Measurements from ENCODE around the gene HTRA2. TPM values are rescaled to one million over a fixed set of nuclear protein-coding genes. Genes with fewer than 3 reads are reported as not detected.

Gene HTRA2
- total and polyA plus RNA-seq, 9 of the 15 experiments (the other 6 are each of a cell fraction or from before 2014, with no cell fraction given), result 54.2 to 71.2 (median 65.8) TPM

DNA sequence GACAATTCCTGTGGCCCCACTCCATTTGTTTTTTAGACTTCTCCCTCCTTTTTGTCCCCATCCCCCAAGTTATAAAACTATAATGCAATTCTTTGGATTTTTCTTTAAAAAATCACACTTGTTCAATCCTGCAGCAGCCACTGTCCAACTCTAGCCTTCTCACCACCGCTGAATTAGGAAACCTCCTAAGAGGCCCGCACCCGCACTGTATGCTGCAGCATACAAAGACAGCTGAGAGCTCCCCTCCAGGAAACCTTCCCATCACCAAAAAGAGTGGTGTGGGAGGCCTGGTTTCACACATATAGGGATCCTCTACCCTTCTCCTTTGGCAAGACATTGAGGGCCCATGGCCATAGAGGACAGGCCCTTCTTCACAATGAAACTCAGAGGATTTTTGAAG, 25.1 kb upstream of the HTRA2 start:
- Histone ChIP-seq H3K4me3 (peak overlapping the region; percentile 40; the same call in 1 of the 2 replicates), H3K9ac (ENCODE audit: insufficient read depth in 1 of 2, low read depth in 2 of 2, low read length in 2 of 2) (peak overlapping the region; percentile 38 to 87; a peak in 3 of 4 replicates), H3K4me1 (replicated peaks in 1 of 2; ENCODE audit: control insufficient read depth in 2 of 2, insufficient read depth in 2 of 2, low read length in 2 of 2) (peaks cover 42 to 61% of the 10 kb centered on the region in 2 experiments; a peak in 4 of 5 replicates), H3K27ac (ENCODE audit: extremely low read depth, low read depth, low read length) (peak overlapping the region; percentile 79), H2AFZ (ENCODE audit: low read depth, low read length) (no peak overlapping the region), H3K4me2 (ENCODE audit: insufficient read depth, low read length) (peak overlapping the region; percentile 95), H3K9me1 (ENCODE audit: control insufficient read depth, insufficient read depth, low read length) (no peaks in the 10 kb centered on the region), H3K79me2 (ENCODE audit: control insufficient read depth, insufficient read depth, low read length) (peaks cover 46% of the 10 kb centered on the region), H4K20me1 (replicated peaks; ENCODE audit: control insufficient read depth, insufficient read depth, low read length) (no peaks in the 10 kb centered on the region), H3K27me3 (ENCODE audit: control insufficient read depth in 2 of 2, insufficient read depth in 2 of 2, low read length in 2 of 2) (no peaks in the 10 kb centered on the region), H3K9me3 (replicated peaks; ENCODE audit: control insufficient read depth, insufficient read depth, low read depth, low read length) (no peaks in the 10 kb centered on the region), H3K36me3 (ENCODE audit: control insufficient read depth, insufficient read depth, low read length) (peaks cover 13% of the 10 kb centered on the region; the same call in 2 of the 3 replicates)
- CTCF ChIA-PET (ENCODE audit: low intra/inter-chr PET ratio), result no interaction called here
- intact Hi-C loops (cut with micrococcal nuclease) (loop anchor here (5.0 kb wide), 1 partner anchor 68 kb away; no protein-coding TSS in a partner anchor), in situ Hi-C loops (cut with MboI) (no loop called here)
- TSS peak; percentile 52 for BruUV-seq (replicated peaks)
- DNase-seq (ENCODE audit: extremely low read depth in 1 of 4, low spot score in 3 of 4) (peak in 1 of 4 experiments; percentile 34), ATAC-seq (no peak), FAIRE-seq (no peak)
- 38% methylated on average over 3 of the region's 3 CpGs for WGBS (ENCODE audit: insufficient coverage, low coverage, missing lambda C conversion rate)
- TF ChIP-seq NCOA1 (IDR thresholded peaks at IDR 0.05; ENCODE audit: low read depth), result no peak
- no peak for TF ChIP-seq U2AF2 (optimal IDR thresholded peaks at IDR 0.05; ENCODE audit: low read depth, low read length)
- no peak for TF ChIP-seq GATAD2B (IDR thresholded peaks at IDR 0.05; ENCODE audit: borderline replicate concordance)
- TF ChIP-seq SETDB1 (IDR thresholded peaks at IDR 0.05; ENCODE audit: low read length), result no peak
- TF ChIP-seq CUX1 (CRISPR knock-in tag; IDR thresholded peaks at IDR 0.05), result no peak
- peak; percentile 21 for TF ChIP-seq TBP (optimal IDR thresholded peaks at IDR 0.05; ENCODE audit: low read depth, low read length)
- TF ChIP-seq POLR2B (IDR thresholded peaks at IDR 0.05; ENCODE audit: low read depth, partially characterized antibody), result no peak
- POLR2A ChIA-PET, result interaction anchor here (0.6 to 1.6 kb wide), 8 partner anchors 9 to 105 kb away, joined by 3 to 6 read pairs (median 4); no protein-coding TSS in a partner anchor

Data from K562 (cell line).